GM10847 (cell line): ENCODE measurements around the gene ZNF691.

Experiments used
- POLR2A ChIP-seq: IDR thresholded peaks from 2 replicates; pipeline ENCODE4 v1.6.1; 2011; ENCODE audit not compliant: insufficient read length; ENCODE audit errors: extremely low read depth

Gene ZNF691

GRCh38 chr1:42846257-42847110 is at the start of gene ZNF691:
Gene ZNF691, plus strand, starts transcription at chr1:42846613. Its CDS starts 3,046 bp downstream, at chr1:42849659.
- peak; percentile 76 for TF ChIP-seq POLR2A

DNA sequence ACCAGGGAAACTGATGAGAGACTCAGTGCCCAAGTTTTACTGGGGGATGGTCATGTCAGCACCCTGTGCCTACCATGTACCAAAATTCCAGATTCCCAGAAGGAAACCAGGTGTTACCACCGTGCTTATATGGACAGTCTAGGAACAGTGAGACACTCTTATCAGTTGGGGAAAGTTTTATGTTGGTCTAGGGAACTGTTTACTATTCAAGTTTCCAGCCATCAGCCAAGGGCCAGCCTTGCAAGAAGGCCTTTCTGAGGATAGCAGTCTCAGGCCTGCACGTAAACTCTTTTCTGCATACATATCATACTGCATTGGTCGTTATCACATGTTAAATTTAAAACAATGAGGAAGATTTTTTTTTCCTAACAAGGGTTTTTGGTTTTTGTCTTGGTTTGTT is 49.0 kb upstream of the ZNF691 start:
- TF ChIP-seq POLR2A: no peak

GRCh38 chr1:42797979-42798378 is 48.4 kb upstream of the ZNF691 start:
- no peak for TF ChIP-seq POLR2A

DNA sequence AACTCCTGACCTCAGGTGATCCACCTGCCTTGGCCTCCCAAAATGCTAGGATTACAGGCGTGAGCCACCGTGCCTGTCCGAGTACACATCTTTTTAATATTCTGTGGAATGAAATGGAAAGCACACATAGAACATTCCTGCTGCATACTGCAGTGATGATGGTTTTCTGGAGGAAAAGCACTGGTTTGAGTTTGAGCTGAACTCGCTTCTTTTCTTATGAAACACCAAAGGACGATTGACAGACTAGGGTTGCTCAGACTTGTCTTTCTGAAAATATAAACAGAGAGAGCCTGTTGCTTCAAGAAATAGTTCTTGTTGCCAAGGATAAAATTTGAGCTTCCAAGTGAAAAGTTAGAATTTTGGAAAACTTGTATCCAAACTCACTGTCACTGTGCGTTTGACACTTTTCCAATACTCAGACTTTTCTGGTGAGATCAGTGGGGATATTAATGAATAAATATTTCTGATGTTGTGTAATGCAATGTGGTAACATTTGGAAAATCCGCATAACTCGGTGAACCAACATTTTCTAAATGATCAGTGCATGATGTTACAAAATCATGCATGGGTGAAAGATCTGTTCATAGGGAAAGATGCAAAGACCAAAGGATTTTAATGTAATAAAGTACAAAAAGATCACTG is 44.5 kb upstream of the ZNF691 start:
- TF ChIP-seq POLR2A: no peak

DNA sequence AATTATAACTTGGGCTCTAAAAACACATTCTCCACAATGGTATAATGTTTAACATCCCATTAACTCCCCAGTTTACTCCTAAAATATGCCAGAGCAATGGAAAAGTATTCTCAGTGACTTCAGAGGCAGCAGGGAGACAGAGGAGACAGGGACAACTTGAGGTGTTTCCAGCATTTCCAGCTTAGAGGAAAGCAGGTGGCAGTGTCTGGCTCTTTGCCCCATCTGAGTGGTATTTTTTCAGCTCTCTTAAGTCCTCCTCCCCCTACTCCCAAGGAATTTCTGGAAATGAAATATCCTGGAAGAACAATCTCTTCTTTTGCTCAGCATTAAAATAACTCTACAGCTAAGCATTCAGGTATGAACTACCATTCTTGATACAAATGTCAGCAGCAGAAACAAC is 40.2 kb upstream of the ZNF691 start:
- TF ChIP-seq POLR2A: no peak

DNA sequence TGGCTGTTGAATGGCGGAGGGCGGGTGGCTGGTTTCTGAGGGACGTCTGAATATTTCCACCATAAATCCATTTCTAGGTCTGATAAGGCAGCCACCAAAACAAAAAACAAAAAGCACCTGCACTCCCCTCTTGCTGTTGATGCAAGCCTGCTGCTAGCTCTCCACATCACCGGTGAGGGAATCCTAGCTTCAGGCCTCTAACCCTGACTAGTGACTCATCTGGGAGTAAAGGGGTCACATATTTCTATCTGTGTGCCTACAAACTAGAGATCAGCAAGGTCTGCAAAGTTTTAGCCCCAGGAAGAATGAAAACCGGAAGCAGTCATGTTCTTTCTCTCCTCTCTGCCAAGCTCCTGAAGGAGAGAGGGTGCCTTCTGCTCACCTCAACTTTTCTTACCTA is 39.8 kb upstream of the ZNF691 start:
- no peak for TF ChIP-seq POLR2A

DNA sequence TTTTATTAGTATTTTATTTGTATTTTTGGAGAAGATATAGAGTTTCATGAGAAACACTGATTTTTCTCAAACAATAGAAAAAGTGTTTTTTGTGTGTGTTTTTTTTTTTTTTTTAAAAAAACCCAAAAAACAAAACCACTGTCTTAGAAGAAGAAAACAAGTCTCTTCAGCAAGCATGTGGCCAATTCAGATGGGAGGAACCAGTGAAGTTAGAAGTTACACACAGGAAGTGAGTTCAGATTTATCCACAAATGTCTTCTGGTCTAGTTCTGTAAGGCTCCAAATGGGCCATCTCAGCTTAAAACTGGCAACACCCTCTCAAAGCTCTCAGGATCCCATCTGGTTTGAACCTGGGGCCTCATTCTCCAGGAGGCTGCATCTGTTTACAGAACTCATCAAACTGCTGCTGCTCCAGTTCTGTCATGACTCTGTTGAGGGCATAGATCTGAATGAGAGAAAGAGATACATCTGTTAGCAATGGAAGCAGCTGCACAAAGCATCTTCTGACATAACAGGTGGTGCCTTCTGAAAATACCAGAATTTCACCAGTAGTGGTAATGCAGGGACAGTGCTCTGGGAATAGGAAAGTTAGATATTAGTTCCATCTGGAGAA is 39.3 kb upstream of the ZNF691 start:
- no peak for TF ChIP-seq POLR2A

- no peak for TF ChIP-seq POLR2A
Observed at GRCh38 chr1:42815941-42816584, 30.4 kb upstream of the ZNF691 start.

- TF ChIP-seq POLR2A: peak; percentile 61
Observed at GRCh38 chr1:42816585-42817439, 29.6 kb upstream of the ZNF691 start, which contains the start of the genes ERMAP and SVBP. Gene ERMAP, plus strand, starts transcription at chr1:42817122. Its CDS starts 13,327 bp downstream, at chr1:42830449. Gene SVBP, minus strand, starts transcription at chr1:42817397. Its CDS starts 853 bp downstream, at chr1:42816544.

GRCh38 chr1:42817440-42817767 is 29.0 kb upstream of the ZNF691 start:
- TF ChIP-seq POLR2A: no peak

- TF ChIP-seq POLR2A: no peak
Observed at GRCh38 chr1:42817976-42818375, 28.4 kb upstream of the ZNF691 start.

DNA sequence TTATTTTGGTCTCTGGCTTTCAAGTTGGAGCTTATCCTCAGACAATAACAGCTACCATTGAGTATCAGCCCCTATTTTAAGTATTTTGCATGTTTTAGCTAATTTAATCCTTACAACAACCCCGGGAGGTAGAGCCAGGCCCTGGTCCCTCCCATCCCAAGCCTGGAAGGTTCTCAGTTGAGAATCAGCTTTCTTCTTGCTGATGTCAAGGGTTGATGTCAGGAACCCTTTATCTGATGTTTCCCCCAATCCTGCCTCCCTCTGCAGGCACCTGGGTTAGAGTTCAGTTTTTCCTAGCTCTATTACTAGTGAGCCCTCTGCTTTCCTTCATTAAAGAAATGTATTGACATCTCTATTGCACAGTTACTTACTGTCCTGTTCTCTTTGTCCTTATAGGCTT is 25.6 kb upstream of the ZNF691 start:
- no peak for TF ChIP-seq POLR2A

GRCh38 chr1:42821690-42822089 is 24.7 kb upstream of the ZNF691 start:
- no peak for TF ChIP-seq POLR2A

GRCh38 chr1:42822800-42823392 is 23.5 kb upstream of the ZNF691 start:
- no peak for TF ChIP-seq POLR2A
